ENCODE measurements around the gene LLGL1. TPM values are rescaled to one million over a fixed set of nuclear protein-coding genes. Genes with fewer than 3 reads are reported as not detected.
A peak's percentile ranks its signal among the peaks of the same experiment; 100 is the strongest.

The LLGL1 gene
- total and polyA plus RNA-seq, 10 of the 15 experiments (the other 5 are each of a cell fraction or from before 2014, with no cell fraction given), result 0.02 to 9.2 (median 2.5) TPM

DNA sequence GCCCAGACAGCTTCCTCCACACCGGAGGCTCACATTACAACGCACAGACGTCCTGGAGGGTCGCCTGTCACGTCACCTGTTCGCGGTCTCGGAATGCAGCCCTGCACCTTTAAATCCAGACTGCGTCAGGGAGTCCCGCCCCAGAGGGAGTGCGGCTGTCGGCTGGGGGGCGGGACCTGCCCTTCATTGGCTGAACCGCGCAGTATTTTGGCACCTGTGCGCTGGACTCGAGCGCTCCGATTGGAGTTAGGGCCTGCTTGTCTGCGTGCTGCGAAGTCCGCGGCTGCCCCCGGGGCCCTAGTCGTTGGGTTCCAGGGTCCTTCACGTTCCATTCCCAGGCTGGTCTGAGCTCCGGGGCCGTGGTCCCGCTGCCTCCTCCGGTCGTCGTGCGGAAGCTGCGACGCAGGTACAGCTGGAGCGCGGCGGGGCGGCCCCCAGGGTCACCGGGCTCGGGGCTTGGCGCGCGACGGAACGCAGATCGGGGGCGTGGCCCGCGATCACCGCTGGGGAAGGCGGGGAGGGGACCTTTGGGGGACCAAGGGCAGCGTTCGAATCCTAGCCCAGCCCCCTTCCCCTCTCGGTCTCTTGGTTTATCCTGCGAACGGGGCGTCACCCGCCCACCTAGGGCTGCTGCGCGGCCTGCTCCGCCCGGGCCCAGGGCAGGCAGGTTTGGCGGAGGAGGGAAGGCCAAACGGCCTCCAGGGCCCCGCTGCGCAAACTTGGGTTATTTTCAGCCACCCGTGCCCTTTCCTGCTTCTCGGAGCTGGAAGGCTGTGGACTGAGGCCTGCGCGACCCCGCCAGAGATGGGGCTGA lies 35.1 kb downstream of the LLGL1 start, which contains the start of gene MIEF2 (continued):
- TF ChIP-seq MEF2A (IDR thresholded peaks at IDR 0.05; ENCODE audit: insufficient read depth, low read depth, low read length) (no peak), KDM1A (IDR thresholded peaks at IDR 0.05; ENCODE audit: borderline replicate concordance) (no peak), ETV6 (conservative IDR thresholded peaks at IDR 0.05 in 1 of 2, IDR thresholded peaks at IDR 0.05 in 1 of 2; ENCODE audit: borderline replicate concordance in 1 of 2, low read depth in 1 of 2) (no peak), NR2C1 (IDR thresholded peaks at IDR 0.05) (no peak), NFIC (IDR thresholded peaks at IDR 0.05; ENCODE audit: low read depth, low read length) (no peak), SKIL (IDR thresholded peaks at IDR 0.05; ENCODE audit: low read depth, poor library complexity, severe bottlenecking) (no peak), NFYB (IDR thresholded peaks at IDR 0.05; ENCODE audit: insufficient read depth, low read depth, low read length) (peak; percentile 90), CHD1 (IDR thresholded peaks at IDR 0.05; ENCODE audit: low read depth, low read length) (no peak), LARP7 (IDR thresholded peaks at IDR 0.05) (peak; percentile 66; the same call in 1 of the 2 replicates), NFYA (IDR thresholded peaks at IDR 0.05; ENCODE audit: borderline replicate concordance, low read depth, low read length) (peak; percentile 18; the same call in 1 of the 2 replicates), IRF4 (IDR thresholded peaks at IDR 0.05; ENCODE audit: low read depth, low read length) (no peak), CREB1 (IDR thresholded peaks at IDR 0.05; ENCODE audit: low read depth) (peak; percentile 83), GABPA (IDR thresholded peaks at IDR 0.05; ENCODE audit: low read depth) (no peak), EGR1 (IDR thresholded peaks at IDR 0.05; ENCODE audit: borderline replicate concordance in 1 of 2, low read depth in 2 of 2, low read length in 2 of 2) (peak in 1 of 2 experiments; percentile 74; a peak in 2 of 3 replicates), SMAD1 (IDR thresholded peaks at IDR 0.05; ENCODE audit: low read depth, partially characterized antibody) (no peak), MXI1 (IDR thresholded peaks at IDR 0.05; ENCODE audit: low read depth, low read length) (no peak; the same call in 1 of the 2 replicates), NBN (IDR thresholded peaks at IDR 0.05) (0 out of 2 replicates have a peak, but pooled peaks have one; percentile 31), BCL11A (IDR thresholded peaks at IDR 0.05; ENCODE audit: low read depth, low read length) (no peak), CEBPZ (IDR thresholded peaks at IDR 0.05; ENCODE audit: low read depth, low read length) (peak; percentile 57)
- TF ChIP-seq, protein P1, sequence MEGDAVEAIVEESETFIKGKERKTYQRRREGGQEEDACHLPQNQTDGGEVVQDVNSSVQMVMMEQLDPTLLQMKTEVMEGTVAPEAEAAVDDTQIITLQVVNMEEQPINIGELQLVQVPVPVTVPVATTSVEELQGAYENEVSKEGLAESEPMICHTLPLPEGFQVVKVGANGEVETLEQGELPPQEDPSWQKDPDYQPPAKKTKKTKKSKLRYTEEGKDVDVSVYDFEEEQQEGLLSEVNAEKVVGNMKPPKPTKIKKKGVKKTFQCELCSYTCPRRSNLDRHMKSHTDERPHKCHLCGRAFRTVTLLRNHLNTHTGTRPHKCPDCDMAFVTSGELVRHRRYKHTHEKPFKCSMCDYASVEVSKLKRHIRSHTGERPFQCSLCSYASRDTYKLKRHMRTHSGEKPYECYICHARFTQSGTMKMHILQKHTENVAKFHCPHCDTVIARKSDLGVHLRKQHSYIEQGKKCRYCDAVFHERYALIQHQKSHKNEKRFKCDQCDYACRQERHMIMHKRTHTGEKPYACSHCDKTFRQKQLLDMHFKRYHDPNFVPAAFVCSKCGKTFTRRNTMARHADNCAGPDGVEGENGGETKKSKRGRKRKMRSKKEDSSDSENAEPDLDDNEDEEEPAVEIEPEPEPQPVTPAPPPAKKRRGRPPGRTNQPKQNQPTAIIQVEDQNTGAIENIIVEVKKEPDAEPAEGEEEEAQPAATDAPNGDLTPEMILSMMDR (IDR thresholded peaks at IDR 0.05 in 2 of 3, conservative IDR thresholded peaks at IDR 0.05 in 1 of 3; ENCODE audit: control insufficient read depth in 2 of 3, extremely low read depth in 1 of 3, insufficient read depth in 1 of 3, low read depth in 3 of 3, low read length in 3 of 3), result no peak
- TF ChIP-seq, protein P2, sequence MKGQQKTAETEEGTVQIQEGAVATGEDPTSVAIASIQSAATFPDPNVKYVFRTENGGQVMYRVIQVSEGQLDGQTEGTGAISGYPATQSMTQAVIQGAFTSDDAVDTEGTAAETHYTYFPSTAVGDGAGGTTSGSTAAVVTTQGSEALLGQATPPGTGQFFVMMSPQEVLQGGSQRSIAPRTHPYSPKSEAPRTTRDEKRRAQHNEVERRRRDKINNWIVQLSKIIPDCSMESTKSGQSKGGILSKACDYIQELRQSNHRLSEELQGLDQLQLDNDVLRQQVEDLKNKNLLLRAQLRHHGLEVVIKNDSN (IDR thresholded peaks at IDR 0.05; ENCODE audit: borderline replicate concordance, extremely low read length, insufficient read depth, low read depth, low read length), result peak; percentile 62

Data from GM12878 (cell line).